Nephron progenitor cell (in vitro differentiated cells): ENCODE data around the gene ZC3H13.

ENCODE experiments used
- DNase-seq: peaks from one replicate; pipeline ENCODE4 v3.0.0; 2021
- H3K27ac Mint-ChIP-seq: 2 replicates; pipeline ENCODE4 v1.8.0; 2021; ENCODE audit warnings: mild to moderate bottlenecking, moderate library complexity, mixed read lengths
- H3K27me3 Mint-ChIP-seq: 2 replicates; pipeline ENCODE4 v1.8.0; 2021; ENCODE audit warnings: mild to moderate bottlenecking, low read depth, mixed read lengths; ENCODE audit not compliant: poor library complexity
- H3K36me3 Mint-ChIP-seq: 2 replicates; pipeline ENCODE4 v1.8.0; 2021; ENCODE audit warnings: low read depth, mixed read lengths
- H3K4me1 Mint-ChIP-seq: 2 replicates; pipeline ENCODE4 v1.8.0; 2021; ENCODE audit warnings: mixed read lengths
- H3K4me3 Mint-ChIP-seq: 2 replicates; pipeline ENCODE4 v1.8.0; 2021; ENCODE audit warnings: mild to moderate bottlenecking, moderate library complexity, mixed read lengths
- H3K9me3 Mint-ChIP-seq: 2 replicates; pipeline ENCODE4 v1.8.0; 2021; ENCODE audit warnings: mild to moderate bottlenecking, moderate library complexity, mixed read lengths
- CTCF ChIP-seq: fragments of 200-600 bp; sonication (generic); IDR thresholded peaks from 2 replicates; pipeline ENCODE4 v1.5.0; 2021; ENCODE audit warnings: antibody characterized with exemption

The ZC3H13 gene

GRCh38 chr13:46086985-46087384 is 34.4 kb upstream of the ZC3H13 start:
- no peak for DNase-seq
- TF ChIP-seq CTCF, result no peak
- no peak overlapping the region for H3K27ac Mint-ChIP-seq
- no peak overlapping the region for H3K4me3 Mint-ChIP-seq
- H3K9me3 Mint-ChIP-seq, result no peaks in the 10 kb centered on the region
- H3K27me3 Mint-ChIP-seq, result peaks cover 4% of the 10 kb centered on the region
- no peaks in the 10 kb centered on the region for H3K36me3 Mint-ChIP-seq
- no peaks in the 10 kb centered on the region for H3K4me1 Mint-ChIP-seq

- Mint-ChIP-seq H3K27me3 (peaks cover 4% of the 10 kb centered on the region), H3K36me3 (no peaks in the 10 kb centered on the region), H3K27ac (no peak overlapping the region), H3K4me1 (no peaks in the 10 kb centered on the region), H3K4me3 (no peak overlapping the region), H3K9me3 (no peaks in the 10 kb centered on the region)
- no peak for DNase-seq
- TF ChIP-seq CTCF, result no peak
Observed at GRCh38 chr13:46086421-46086922, 33.9 kb upstream of the ZC3H13 start.

GRCh38 chr13:46085737-46086136 is 33.2 kb upstream of the ZC3H13 start:
- no peak for TF ChIP-seq CTCF
- Mint-ChIP-seq H3K36me3 (no peaks in the 10 kb centered on the region), H3K4me1 (no peaks in the 10 kb centered on the region), H3K9me3 (no peaks in the 10 kb centered on the region), H3K27ac (no peak overlapping the region), H3K4me3 (no peak overlapping the region), H3K27me3 (peaks cover 4% of the 10 kb centered on the region)
- DNase-seq, result no peak

GRCh38 chr13:46082324-46082723 is 29.8 kb upstream of the ZC3H13 start:
- TF ChIP-seq CTCF, result no peak
- no peak for DNase-seq
- Mint-ChIP-seq H3K9me3 (no peaks in the 10 kb centered on the region), H3K27me3 (no peaks in the 10 kb centered on the region), H3K36me3 (no peaks in the 10 kb centered on the region), H3K4me3 (no peak overlapping the region), H3K4me1 (no peaks in the 10 kb centered on the region), H3K27ac (peak overlapping the region; percentile 43)

- Mint-ChIP-seq H3K36me3 (peaks cover under 1% of the 10 kb centered on the region), H3K4me1 (no peaks in the 10 kb centered on the region), H3K9me3 (peaks cover 2% of the 10 kb centered on the region), H3K27me3 (no peaks in the 10 kb centered on the region), H3K4me3 (no peak overlapping the region), H3K27ac (no peak overlapping the region)
- no peak for TF ChIP-seq CTCF
- DNase-seq, result no peak
Observed at GRCh38 chr13:46079770-46080169, 27.2 kb upstream of the ZC3H13 start.

GRCh38 chr13:46077265-46077664 is 24.7 kb upstream of the ZC3H13 start:
- DNase-seq, result no peak
- Mint-ChIP-seq H3K27ac (no peak overlapping the region), H3K36me3 (peaks cover 10% of the 10 kb centered on the region), H3K4me3 (no peak overlapping the region), H3K4me1 (no peaks in the 10 kb centered on the region), H3K27me3 (no peaks in the 10 kb centered on the region), H3K9me3 (peaks cover 12% of the 10 kb centered on the region)
- no peak for TF ChIP-seq CTCF
